ENCODE measurements around the gene ATRNL1. TPM values are rescaled to one million over a fixed set of nuclear protein-coding genes. Genes with fewer than 3 reads are reported as not detected.

The ATRNL1 gene
- total RNA-seq, 1 donor from 2014 or later = 16.4 TPM

GRCh38 chr10:115854740-115855435 is 761.7 kb downstream of the ATRNL1 start:
- H3K36me3 Mint-ChIP-seq = no peaks in the 10 kb centered on the region
- no peak overlapping the region for H3K27ac Mint-ChIP-seq
- H3K9me3 ChIP-seq (ENCODE audit: low read depth) = no peaks in the 10 kb centered on the region
- no peaks in the 10 kb centered on the region for H3K27me3 ChIP-seq
- H3K27ac ChIP-seq = no peak overlapping the region
- no peak overlapping the region for H3K9ac ChIP-seq
- H3K4me3 ChIP-seq = no peak overlapping the region
- no peak overlapping the region for H2AFZ ChIP-seq (replicated peaks)
- no peaks in the 10 kb centered on the region for H3K79me2 ChIP-seq (ENCODE audit: low read depth)
- no peaks in the 10 kb centered on the region for H3K36me3 ChIP-seq
- no peaks in the 10 kb centered on the region for H3F3A ChIP-seq (ENCODE audit: low read depth)
- H3K4me2 ChIP-seq = no peak overlapping the region
- H3K9me3 Mint-ChIP-seq = no peaks in the 10 kb centered on the region
- peaks cover 2% of the 10 kb centered on the region for H3K27me3 Mint-ChIP-seq (ENCODE audit: insufficient read depth, low read depth)
- no peak for DNase-seq (ENCODE audit: low spot score)
- peaks cover 3% of the 10 kb centered on the region for H3K4me1 ChIP-seq
- H4K20me1 ChIP-seq (ENCODE audit: low read depth) = no peaks in the 10 kb centered on the region
- H3K4me1 Mint-ChIP-seq = peaks cover 6% of the 10 kb centered on the region
- TF ChIP-seq EZH2phosphoT487 (IDR thresholded peaks at IDR 0.05) (no peak), EZH2 (IDR thresholded peaks at IDR 0.05) (no peak), CTCF (IDR thresholded peaks at IDR 0.05) (no peak)
- no peak overlapping the region for H3K4me3 Mint-ChIP-seq

- Histone ChIP-seq H3F3A (ENCODE audit: low read depth) (no peaks in the 10 kb centered on the region), H3K9me3 (ENCODE audit: low read depth) (no peaks in the 10 kb centered on the region), H3K36me3 (no peaks in the 10 kb centered on the region), H3K4me1 (peaks cover 3% of the 10 kb centered on the region), H3K79me2 (ENCODE audit: low read depth) (no peaks in the 10 kb centered on the region), H3K27me3 (no peaks in the 10 kb centered on the region), H3K9ac (no peak overlapping the region), H3K27ac (no peak overlapping the region), H3K4me2 (no peak overlapping the region), H2AFZ (replicated peaks) (no peak overlapping the region), H3K4me3 (no peak overlapping the region), H4K20me1 (ENCODE audit: low read depth) (no peaks in the 10 kb centered on the region)
- Mint-ChIP-seq H3K4me1 (peaks cover 6% of the 10 kb centered on the region), H3K9me3 (no peaks in the 10 kb centered on the region), H3K27ac (no peak overlapping the region), H3K36me3 (no peaks in the 10 kb centered on the region), H3K27me3 (ENCODE audit: insufficient read depth, low read depth) (peaks cover 2% of the 10 kb centered on the region), H3K4me3 (no peak overlapping the region)
- peak; percentile 77 for DNase-seq (ENCODE audit: low spot score)
- TF ChIP-seq EZH2 (IDR thresholded peaks at IDR 0.05) (no peak), EZH2phosphoT487 (IDR thresholded peaks at IDR 0.05) (peak; percentile 76), CTCF (IDR thresholded peaks at IDR 0.05) (no peak)
Measured at GRCh38 chr10:115856580-115856979, 763.4 kb downstream of the ATRNL1 start.

- H3K9ac ChIP-seq = no peak overlapping the region
- peaks cover 2% of the 10 kb centered on the region for H3K27me3 Mint-ChIP-seq (ENCODE audit: insufficient read depth, low read depth)
- H2AFZ ChIP-seq (replicated peaks) = no peak overlapping the region
- no peaks in the 10 kb centered on the region for H3F3A ChIP-seq (ENCODE audit: low read depth)
- H3K4me1 ChIP-seq = peaks cover 3% of the 10 kb centered on the region
- H3K79me2 ChIP-seq (ENCODE audit: low read depth) = no peaks in the 10 kb centered on the region
- no peaks in the 10 kb centered on the region for H3K36me3 ChIP-seq
- H3K27ac Mint-ChIP-seq = no peak overlapping the region
- TF ChIP-seq EZH2 (IDR thresholded peaks at IDR 0.05) (no peak), CTCF (IDR thresholded peaks at IDR 0.05) (no peak), EZH2phosphoT487 (IDR thresholded peaks at IDR 0.05) (no peak)
- H3K4me2 ChIP-seq = no peak overlapping the region
- no peaks in the 10 kb centered on the region for H3K9me3 Mint-ChIP-seq
- no peak for DNase-seq (ENCODE audit: low spot score)
- H3K4me3 Mint-ChIP-seq = no peak overlapping the region
- no peaks in the 10 kb centered on the region for H3K9me3 ChIP-seq (ENCODE audit: low read depth)
- H3K27me3 ChIP-seq = no peaks in the 10 kb centered on the region
- H3K36me3 Mint-ChIP-seq = no peaks in the 10 kb centered on the region
- no peak overlapping the region for H3K27ac ChIP-seq
- no peak overlapping the region for H3K4me3 ChIP-seq
- peaks cover 6% of the 10 kb centered on the region for H3K4me1 Mint-ChIP-seq
- H4K20me1 ChIP-seq (ENCODE audit: low read depth) = no peaks in the 10 kb centered on the region
Measured at GRCh38 chr10:115857856-115858255, 764.7 kb downstream of the ATRNL1 start.
